Measurements from ENCODE around the gene EMC9. TPM values are rescaled to one million over a fixed set of nuclear protein-coding genes. Genes with fewer than 3 reads are reported as not detected.

Gene EMC9
- total and polyA plus RNA-seq, 2 of the 8 experiments (the other 6 are each of a cell fraction or from before 2014, with no cell fraction given), result 38.4 to 47.2 TPM

GRCh38 chr14:24155100-24155499 lies 13.7 kb upstream of the EMC9 start:
- ChIA-PET CTCF (ENCODE audit: partially characterized antibody) (interaction anchor here (0.9 to 1.5 kb wide), 5 partner anchors 9 to 97 kb away, joined by 3 to 6 read pairs (median 3); no protein-coding TSS in a partner anchor), POLR2A (ENCODE audit: partially characterized antibody) (interaction anchor here (1.1 to 2.9 kb wide), 10 partner anchors 9 to 40 kb away, joined by 3 to 9 read pairs (median 4); partner anchors contain the start of genes PSME1, PSME2 and TM9SF1)
- no peak overlapping the region for H3K4me2 ChIP-seq (ENCODE audit: insufficient read depth in 1 of 2, low read depth in 2 of 2, low read length in 2 of 2)
- peaks cover 6% of the 10 kb centered on the region; the same call in 1 of the 2 replicates for H3K79me1 ChIP-seq (ENCODE audit: low read depth, low read length)
- H3K4ac ChIP-seq (replicated peaks; ENCODE audit: insufficient read length, low read depth, low read length), result no peak overlapping the region
- H3K36me3 ChIP-seq (ENCODE audit: control insufficient read depth in 2 of 4, insufficient read depth in 4 of 4, low read length in 3 of 4), result peaks cover 33 to 64% (median 57%) of the 10 kb centered on the region in 4 experiments
- H4K91ac ChIP-seq (replicated peaks; ENCODE audit: insufficient read length, low read length), result no peak overlapping the region
- FAIRE-seq (no peak), DNase-seq (ENCODE audit: low read depth in 1 of 2, low spot score in 2 of 2) (no peak)
- no peak overlapping the region for H3K14ac ChIP-seq (ENCODE audit: insufficient read length)
- no peak overlapping the region for H2AK5ac ChIP-seq (ENCODE audit: low read depth, low read length)
- no peak overlapping the region for H3K18ac ChIP-seq (ENCODE audit: extremely low read depth, low read length)
- H3K4me3 ChIP-seq (ENCODE audit: extremely low read depth in 1 of 4, insufficient read depth in 2 of 4, low read depth in 3 of 4, low read length in 4 of 4), result no peak overlapping the region
- H3K27ac ChIP-seq (ENCODE audit: low read depth, low read length), result no peak overlapping the region
- H4K20me1 ChIP-seq (replicated peaks in 1 of 2; ENCODE audit: control insufficient read depth in 1 of 2, insufficient read depth in 2 of 2, low read length in 2 of 2), result peaks cover 2 to 18% of the 10 kb centered on the region in 2 experiments
- no peak overlapping the region for H2BK120ac ChIP-seq (replicated peaks; ENCODE audit: low read depth, low read length)
- 95% methylated on average over 10 of the region's 10 CpGs; no CpG with 5 or more reads in 1 of the 2 experiments for WGBS, 2 experiments (ENCODE audit: extremely low coverage in 1 of 2, insufficient coverage in 1 of 2, insufficient read length in 1 of 2, insufficient replicate concordance in 2 of 2, low coverage in 1 of 2, low lambda C conversion rate in 2 of 2, missing lambda C conversion rate in 1 of 2)
- no peak overlapping the region for H2AFZ ChIP-seq (ENCODE audit: low read length)
- no peak overlapping the region for H3K9ac ChIP-seq (replicated peaks in 1 of 4; ENCODE audit: extremely low read depth in 1 of 4, low read depth in 3 of 4, low read length in 3 of 4)
- H2BK5ac ChIP-seq (ENCODE audit: low read depth, low read length), result no peak overlapping the region
- H3K23me2 ChIP-seq (ENCODE audit: low read depth, low read length), result no peaks in the 10 kb centered on the region
- no peak overlapping the region for H2BK20ac ChIP-seq (ENCODE audit: low read length)
- no peak overlapping the region for H3K23ac ChIP-seq (ENCODE audit: insufficient read length)
- H2BK12ac ChIP-seq (ENCODE audit: low read depth, low read length), result no peak overlapping the region
- H2BK15ac ChIP-seq (ENCODE audit: low read length), result no peak overlapping the region
- no peaks in the 10 kb centered on the region; a peak in 1 of 7 replicates for H3K27me3 ChIP-seq (replicated peaks in 1 of 4; ENCODE audit: control insufficient read depth in 3 of 4, extremely low read depth in 1 of 4, insufficient read depth in 3 of 4, low read length in 3 of 4)
- no peak overlapping the region for H4K8ac ChIP-seq (ENCODE audit: extremely low read depth, insufficient read depth, low read length)
- no peak overlapping the region for H3K56ac ChIP-seq (replicated peaks; ENCODE audit: insufficient read length, low read depth, low read length)
- no peak overlapping the region for H4K5ac ChIP-seq (ENCODE audit: insufficient read length, low read depth, low read length)
- no peaks in the 10 kb centered on the region for H3K9me3 ChIP-seq (ENCODE audit: insufficient read depth in 2 of 2, low read depth in 1 of 2, low read length in 1 of 2)
- H3K4me1 ChIP-seq (replicated peaks in 1 of 4; ENCODE audit: control insufficient read depth in 3 of 4, insufficient read depth in 4 of 4, low read length in 3 of 4), result no peaks in the 10 kb centered on the region
- no peaks in the 10 kb centered on the region for H3K79me2 ChIP-seq (ENCODE audit: control insufficient read depth in 1 of 2, insufficient read depth in 2 of 2, low read length in 2 of 2)
- TF ChIP-seq SIX5 (IDR thresholded peaks at IDR 0.05; ENCODE audit: low read depth, low read length) (no peak), USF2 (IDR thresholded peaks at IDR 0.05; ENCODE audit: low read length) (no peak)

Measured in H1 (cell line).